ENCODE measurements around the gene SMLR1. TPM values are rescaled to one million over a fixed set of nuclear protein-coding genes. Genes with fewer than 3 reads are reported as not detected.

The SMLR1 gene
- total and polyA plus RNA-seq, 9 of the 15 experiments (the other 6 are each of a cell fraction or from before 2014, with no cell fraction given) = not detected

GRCh38 chr6:130882370-130882769, 55.2 kb downstream of the SMLR1 start:
- H3K27ac ChIP-seq (ENCODE audit: extremely low read depth, low read depth, low read length) = no peak overlapping the region
- H3K9me3 ChIP-seq (replicated peaks; ENCODE audit: control insufficient read depth, insufficient read depth, low read depth, low read length) = no peaks in the 10 kb centered on the region
- no peaks in the 10 kb centered on the region; the same call in 1 of the 2 replicates for H4K20me1 ChIP-seq (replicated peaks; ENCODE audit: control insufficient read depth, insufficient read depth, low read length)
- DNase-seq (ENCODE audit: extremely low read depth in 1 of 4, low spot score in 3 of 4) (no peak), FAIRE-seq (no peak), ATAC-seq (no peak)
- in situ Hi-C loops (cut with MboI) = loop anchor here (10.0 to 25.0 kb wide), 2 partner anchors 232 to 655 kb away; no protein-coding TSS in a partner anchor
- no peaks in the 10 kb centered on the region for H3K36me3 ChIP-seq (ENCODE audit: control insufficient read depth, insufficient read depth, low read length)
- H3K9ac ChIP-seq (ENCODE audit: insufficient read depth in 1 of 2, low read depth in 2 of 2, low read length in 2 of 2) = no peak overlapping the region
- TF ChIP-seq SPI1 (IDR thresholded peaks at IDR 0.05; ENCODE audit: borderline replicate concordance, low read depth, low read length) = peak; percentile 12; the same call in 1 of the 2 replicates
- peak; percentile 15; the same call in 1 of the 2 replicates for TF ChIP-seq PKNOX1 (IDR thresholded peaks at IDR 0.05)
- no peak for TF ChIP-seq ZBED1 (IDR thresholded peaks at IDR 0.05)
- no peak overlapping the region for H3K4me3 ChIP-seq
- H3K4me2 ChIP-seq (ENCODE audit: insufficient read depth, low read length) = no peak overlapping the region
- CTCF ChIA-PET (ENCODE audit: low intra/inter-chr PET ratio) = no interaction called here
- no peaks in the 10 kb centered on the region for H3K79me2 ChIP-seq (ENCODE audit: control insufficient read depth, insufficient read depth, low read length)
- intact Hi-C loops (cut with micrococcal nuclease) = no loop called here
- BruUV-seq (replicated peaks) = no TSS peak
- no peaks in the 10 kb centered on the region for H3K27me3 ChIP-seq (ENCODE audit: control insufficient read depth in 2 of 2, insufficient read depth in 2 of 2, low read length in 2 of 2)
- POLR2A ChIA-PET = no interaction called here
- no peak overlapping the region for H2AFZ ChIP-seq (ENCODE audit: low read depth, low read length)
- H3K9me1 ChIP-seq (ENCODE audit: control insufficient read depth, insufficient read depth, low read length) = no peaks in the 10 kb centered on the region
- 10% methylated on average over 4 of the region's 4 CpGs for WGBS (ENCODE audit: insufficient coverage, low coverage, missing lambda C conversion rate)
- no peaks in the 10 kb centered on the region for H3K4me1 ChIP-seq (replicated peaks in 1 of 2; ENCODE audit: control insufficient read depth in 2 of 2, insufficient read depth in 2 of 2, low read length in 2 of 2)

Data from K562 (cell line).